HL-60 (cell line): Measurements from ENCODE around the gene ARL6IP6.

ENCODE experiments used
- DNase-seq, 2 experiments: peaks; one replicate each; pipeline ENCODE4 v3.0.0-alpha.2; 2010 to 2020; ENCODE audit warnings: low read depth in 1 of 2, low spot score in 1 of 2
- H3K27ac ChIP-seq: fragments of 250-450 bp; sonication (Bioruptor Pico); replicated peaks from 2 replicates; pipeline ENCODE4 v1.5.1; 2020; ENCODE audit warnings: mild to moderate bottlenecking, moderate library complexity
- H3K27me3 ChIP-seq: fragments of 250-450 bp; sonication (Bioruptor Pico); 2 replicates; pipeline ENCODE4 v1.5.1; 2021; ENCODE audit warnings: mild to moderate bottlenecking, moderate library complexity; ENCODE audit not compliant: insufficient read depth, poor library complexity, severe bottlenecking
- H3K4me3 ChIP-seq: replicated peaks from 2 replicates; pipeline ENCODE4 v1.5.1; 2011; ENCODE audit warnings: mild to moderate bottlenecking, control low read depth, low read length; ENCODE audit not compliant: insufficient read depth
- GABPA ChIP-seq: IDR thresholded peaks from 2 replicates; pipeline ENCODE4 v1.6.1; 2012; ENCODE audit warnings: low read depth
- POLR2AphosphoS5 ChIP-seq: IDR thresholded peaks from 2 replicates; pipeline ENCODE4 v1.6.1; 2012; ENCODE audit warnings: low read depth
- SPI1 ChIP-seq: IDR thresholded peaks from 2 replicates; pipeline ENCODE4 v1.6.1; 2012; ENCODE audit warnings: low read depth, mild to moderate bottlenecking, borderline replicate concordance
- TF ChIP-seq, protein P1 (sequence below): IDR thresholded peaks from one replicate; pipeline ENCODE4 v1.5.1; 2011; ENCODE audit warnings: low read length, control low read depth, inconsistent platforms; ENCODE audit not compliant: insufficient read depth
- TF ChIP-seq, protein P2 (sequence below): IDR thresholded peaks from 2 replicates; pipeline ENCODE4 v1.6.1; 2012; ENCODE audit warnings: low read depth; ENCODE audit not compliant: insufficient replicate concordance

ARL6IP6 gene

DNA sequence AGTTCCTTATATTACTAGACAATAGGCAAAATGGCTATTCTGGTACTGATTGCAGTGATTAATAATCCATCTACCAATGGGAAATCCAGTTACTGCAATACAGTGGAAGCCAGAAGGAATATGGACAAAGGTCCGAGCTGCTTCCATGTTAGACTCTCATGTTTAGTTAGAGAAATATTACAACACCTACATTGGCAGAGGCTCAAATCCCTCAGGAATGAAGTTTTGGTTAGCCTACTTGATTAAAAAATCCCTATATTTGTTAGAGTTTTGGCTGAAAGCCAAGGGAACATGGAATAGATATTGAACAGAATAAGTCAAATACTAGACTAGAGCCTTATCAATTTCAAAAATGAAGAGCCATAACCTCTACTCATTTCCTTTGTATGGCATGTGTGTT lies 48.5 kb downstream of the ARL6IP6 start:
- H3K27me3 ChIP-seq = no peaks in the 10 kb centered on the region
- H3K27ac ChIP-seq = no peak overlapping the region
- no peak for TF ChIP-seq SPI1
- DNase-seq = no peak
- no peak overlapping the region for H3K4me3 ChIP-seq

DNA sequence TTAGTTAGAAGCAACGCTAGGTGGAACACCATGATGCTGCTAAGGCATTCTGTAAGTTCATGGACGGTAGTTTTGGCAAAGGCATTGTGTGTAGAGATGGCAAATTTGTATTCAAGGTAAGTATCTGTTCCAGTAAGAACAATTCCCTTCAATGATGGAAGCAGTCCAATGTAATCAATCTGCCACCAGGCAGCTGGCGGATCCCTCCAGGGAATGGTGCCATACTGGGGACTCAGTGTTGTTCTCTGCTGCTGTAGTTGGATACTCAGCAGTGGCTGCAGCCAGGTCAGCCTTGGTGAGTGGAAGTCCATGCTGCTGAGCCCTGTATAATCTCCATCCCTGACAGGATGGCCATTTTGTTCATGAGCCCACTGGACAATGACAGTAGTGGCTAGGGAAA lies 62.8 kb downstream of the ARL6IP6 start:
- H3K27ac ChIP-seq = no peak overlapping the region
- no peak for TF ChIP-seq SPI1
- no peak for TF ChIP-seq GABPA
- no peaks in the 10 kb centered on the region for H3K27me3 ChIP-seq
- H3K4me3 ChIP-seq = no peak overlapping the region
- DNase-seq = no peak

DNA sequence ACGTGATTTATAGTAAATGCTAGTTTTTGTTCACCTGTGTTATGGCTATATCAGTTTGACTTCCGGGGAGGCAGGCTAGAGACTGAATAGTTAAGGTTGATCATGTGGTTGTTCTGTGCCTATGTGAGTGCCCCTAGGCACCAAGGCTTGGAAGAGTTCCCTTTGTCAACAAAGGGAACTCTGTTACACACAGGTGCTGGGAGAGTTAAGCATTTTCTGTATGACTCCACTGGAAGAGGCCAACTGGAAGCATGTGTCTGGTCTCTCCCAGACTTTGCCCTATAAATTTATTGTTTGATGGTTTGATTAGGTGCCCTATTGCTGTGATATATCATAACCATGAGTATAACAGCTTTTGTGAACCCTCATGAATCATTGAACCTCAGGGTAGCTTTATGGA lies 63.8 kb downstream of the ARL6IP6 start:
- no peak overlapping the region for H3K27ac ChIP-seq
- TF ChIP-seq SPI1 = no peak
- TF ChIP-seq GABPA = no peak
- no peak for TF ChIP-seq POLR2AphosphoS5
- TF ChIP-seq, protein P1, sequence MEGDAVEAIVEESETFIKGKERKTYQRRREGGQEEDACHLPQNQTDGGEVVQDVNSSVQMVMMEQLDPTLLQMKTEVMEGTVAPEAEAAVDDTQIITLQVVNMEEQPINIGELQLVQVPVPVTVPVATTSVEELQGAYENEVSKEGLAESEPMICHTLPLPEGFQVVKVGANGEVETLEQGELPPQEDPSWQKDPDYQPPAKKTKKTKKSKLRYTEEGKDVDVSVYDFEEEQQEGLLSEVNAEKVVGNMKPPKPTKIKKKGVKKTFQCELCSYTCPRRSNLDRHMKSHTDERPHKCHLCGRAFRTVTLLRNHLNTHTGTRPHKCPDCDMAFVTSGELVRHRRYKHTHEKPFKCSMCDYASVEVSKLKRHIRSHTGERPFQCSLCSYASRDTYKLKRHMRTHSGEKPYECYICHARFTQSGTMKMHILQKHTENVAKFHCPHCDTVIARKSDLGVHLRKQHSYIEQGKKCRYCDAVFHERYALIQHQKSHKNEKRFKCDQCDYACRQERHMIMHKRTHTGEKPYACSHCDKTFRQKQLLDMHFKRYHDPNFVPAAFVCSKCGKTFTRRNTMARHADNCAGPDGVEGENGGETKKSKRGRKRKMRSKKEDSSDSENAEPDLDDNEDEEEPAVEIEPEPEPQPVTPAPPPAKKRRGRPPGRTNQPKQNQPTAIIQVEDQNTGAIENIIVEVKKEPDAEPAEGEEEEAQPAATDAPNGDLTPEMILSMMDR = no peak
- TF ChIP-seq, protein P2, sequence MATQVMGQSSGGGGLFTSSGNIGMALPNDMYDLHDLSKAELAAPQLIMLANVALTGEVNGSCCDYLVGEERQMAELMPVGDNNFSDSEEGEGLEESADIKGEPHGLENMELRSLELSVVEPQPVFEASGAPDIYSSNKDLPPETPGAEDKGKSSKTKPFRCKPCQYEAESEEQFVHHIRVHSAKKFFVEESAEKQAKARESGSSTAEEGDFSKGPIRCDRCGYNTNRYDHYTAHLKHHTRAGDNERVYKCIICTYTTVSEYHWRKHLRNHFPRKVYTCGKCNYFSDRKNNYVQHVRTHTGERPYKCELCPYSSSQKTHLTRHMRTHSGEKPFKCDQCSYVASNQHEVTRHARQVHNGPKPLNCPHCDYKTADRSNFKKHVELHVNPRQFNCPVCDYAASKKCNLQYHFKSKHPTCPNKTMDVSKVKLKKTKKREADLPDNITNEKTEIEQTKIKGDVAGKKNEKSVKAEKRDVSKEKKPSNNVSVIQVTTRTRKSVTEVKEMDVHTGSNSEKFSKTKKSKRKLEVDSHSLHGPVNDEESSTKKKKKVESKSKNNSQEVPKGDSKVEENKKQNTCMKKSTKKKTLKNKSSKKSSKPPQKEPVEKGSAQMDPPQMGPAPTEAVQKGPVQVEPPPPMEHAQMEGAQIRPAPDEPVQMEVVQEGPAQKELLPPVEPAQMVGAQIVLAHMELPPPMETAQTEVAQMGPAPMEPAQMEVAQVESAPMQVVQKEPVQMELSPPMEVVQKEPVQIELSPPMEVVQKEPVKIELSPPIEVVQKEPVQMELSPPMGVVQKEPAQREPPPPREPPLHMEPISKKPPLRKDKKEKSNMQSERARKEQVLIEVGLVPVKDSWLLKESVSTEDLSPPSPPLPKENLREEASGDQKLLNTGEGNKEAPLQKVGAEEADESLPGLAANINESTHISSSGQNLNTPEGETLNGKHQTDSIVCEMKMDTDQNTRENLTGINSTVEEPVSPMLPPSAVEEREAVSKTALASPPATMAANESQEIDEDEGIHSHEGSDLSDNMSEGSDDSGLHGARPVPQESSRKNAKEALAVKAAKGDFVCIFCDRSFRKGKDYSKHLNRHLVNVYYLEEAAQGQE = no peak
- no peak overlapping the region for H3K4me3 ChIP-seq
- DNase-seq = no peak
- no peaks in the 10 kb centered on the region for H3K27me3 ChIP-seq

DNA sequence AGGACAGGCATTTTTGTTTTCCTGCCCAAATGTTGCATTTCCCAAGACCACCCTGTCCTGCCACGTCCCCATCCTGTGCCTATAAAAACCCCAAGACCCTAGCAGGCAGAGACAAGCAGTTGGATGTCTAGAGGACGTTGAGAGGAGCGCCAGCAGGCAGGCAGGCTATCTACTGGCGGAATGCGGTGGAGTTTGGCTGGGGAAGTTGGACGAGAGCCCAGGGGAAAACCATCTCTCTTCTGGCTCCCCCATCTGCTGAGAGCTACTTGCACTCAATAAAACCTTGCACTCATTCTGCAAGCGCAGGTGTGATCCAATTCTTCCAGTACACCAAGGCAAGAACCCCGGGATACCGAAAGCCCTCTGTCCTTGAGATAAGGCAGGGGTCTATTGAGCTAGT lies 72.5 kb downstream of the ARL6IP6 start:
- no peak overlapping the region for H3K4me3 ChIP-seq
- no peak overlapping the region for H3K27ac ChIP-seq
- no peak for DNase-seq
- no peaks in the 10 kb centered on the region for H3K27me3 ChIP-seq
- TF ChIP-seq SPI1 = no peak
- TF ChIP-seq, protein P1 = no peak
- TF ChIP-seq POLR2AphosphoS5 = no peak
- no peak for TF ChIP-seq GABPA
- TF ChIP-seq, protein P2 = no peak

DNA sequence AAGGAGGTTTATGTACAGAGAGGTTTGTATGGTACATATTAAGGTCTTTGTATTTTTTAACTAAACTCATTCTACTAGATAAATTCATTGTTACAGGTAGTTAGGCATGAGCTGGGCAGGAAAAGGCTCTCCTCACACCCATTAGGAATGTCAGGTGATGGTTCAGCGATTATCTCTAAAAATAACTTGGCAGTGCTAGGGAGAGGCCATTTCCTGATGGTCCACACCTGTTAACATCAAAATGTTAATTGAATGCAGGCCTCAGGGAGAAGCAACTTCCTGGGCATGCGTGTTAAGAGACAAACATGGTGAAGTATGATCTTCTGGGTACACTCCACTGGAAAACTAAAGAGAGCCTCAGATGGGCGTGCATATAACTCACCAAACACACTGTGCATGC lies 73.6 kb downstream of the ARL6IP6 start:
- Histone ChIP-seq H3K27me3 (no peaks in the 10 kb centered on the region), H3K4me3 (no peak overlapping the region), H3K27ac (no peak overlapping the region)
- TF ChIP-seq, protein P2 = no peak
- no peak for TF ChIP-seq POLR2AphosphoS5
- TF ChIP-seq SPI1 = no peak
- TF ChIP-seq, protein P1 = no peak
- TF ChIP-seq GABPA = no peak
- DNase-seq = no peak
